Renal cortical epithelial cell (primary cell): ENCODE measurements around the gene TRIM75. TPM values are rescaled to one million over a fixed set of nuclear protein-coding genes. Genes with fewer than 3 reads are reported as not detected.
"Not testable (repeated sequence)": the region's sequence is repeated elsewhere in the genome, so short reads cannot be mapped to it uniquely, and the experiment has no call there.

Experiments
- DNase-seq: peaks from one replicate; pipeline ENCODE4 v3.0.0-alpha.2; 2011; ENCODE audit warnings: low read depth
- total RNA-seq: library from RNA; depleted of rRNA; stranded (reverse); fragments of >200 nt; gene quantifications from 2 replicates; pipeline ENCODE4 v1.2.3, GENCODE V29; 2014

Gene TRIM75
- not detected in 2 replicates for total RNA-seq

- DNase-seq: no peak
These were observed at the start of gene TRIM75 for GRCh38 chr4:165053645-165054044. TSS of gene TRIM75 (plus strand) at chr4:165053866. CDS start at chr4:165059148, 5,282 bp downstream.

GRCh38 chr4:165005352-165005925 lies 48.2 kb upstream of the TRIM75 start:
- DNase-seq: no peak

GRCh38 chr4:165006456-165006855 lies 47.2 kb upstream of the TRIM75 start:
- DNase-seq: no peak

GRCh38 chr4:165006886-165007285 lies 46.8 kb upstream of the TRIM75 start:
- no peak for DNase-seq

GRCh38 chr4:165009493-165010227 lies 44.0 kb upstream of the TRIM75 start:
- DNase-seq: no peak

GRCh38 chr4:165010487-165010886 lies 43.2 kb upstream of the TRIM75 start:
- DNase-seq: no peak

- DNase-seq: no peak
These were observed 42.7 kb upstream of the TRIM75 start for GRCh38 chr4:165010991-165011390.

GRCh38 chr4:165011403-165011802 lies 42.3 kb upstream of the TRIM75 start:
- DNase-seq: no peak

- DNase-seq: no peak
These were observed 40.0 kb upstream of the TRIM75 start for GRCh38 chr4:165013691-165014090.

- DNase-seq: no peak
These were observed 36.7 kb upstream of the TRIM75 start for GRCh38 chr4:165016971-165017370.

GRCh38 chr4:165019995-165020394 lies 33.7 kb upstream of the TRIM75 start:
- not testable (repeated sequence) for DNase-seq

GRCh38 chr4:165025782-165026181 lies 27.9 kb upstream of the TRIM75 start:
- DNase-seq: not testable (repeated sequence)

- no peak for DNase-seq
These were observed 25.8 kb upstream of the TRIM75 start for GRCh38 chr4:165027762-165028402.

- no peak for DNase-seq
These were observed 22.0 kb upstream of the TRIM75 start, which contains the start of gene TRIM60 for GRCh38 chr4:165031436-165032211. TSS of gene TRIM60 (plus strand) at chr4:165031999. CDS start at chr4:165040073, 8,074 bp downstream.

- DNase-seq: no peak
These were observed 5.5 kb upstream of the TRIM75 start for GRCh38 chr4:165048170-165048569.

- no peak for DNase-seq
These were observed 1.0 kb upstream of the TRIM75 start for GRCh38 chr4:165052627-165053026.

GRCh38 chr4:165055601-165056000 lies 1.9 kb downstream of the TRIM75 start:
- DNase-seq: no peak

GRCh38 chr4:165058666-165059065 lies 5.0 kb downstream of the TRIM75 start:
- DNase-seq: no peak

- no peak for DNase-seq
These were observed 5.7 kb downstream of the TRIM75 start for GRCh38 chr4:165059386-165059785.

GRCh38 chr4:165060938-165061337 lies 7.3 kb downstream of the TRIM75 start:
- DNase-seq: no peak

GRCh38 chr4:165070560-165070959 lies 16.9 kb downstream of the TRIM75 start:
- no peak for DNase-seq

- DNase-seq: not testable (repeated sequence)
These were observed 19.7 kb downstream of the TRIM75 start for GRCh38 chr4:165073346-165073745.
